Endothelial cell of umbilical vein (primary cell): ENCODE data around the gene ATP1B2. TPM values are rescaled to one million over a fixed set of nuclear protein-coding genes. Genes with fewer than 3 reads are reported as not detected.
"Not testable (repeated sequence)": the region's sequence is repeated elsewhere in the genome, so short reads cannot be mapped to it uniquely, and the experiment has no call there.

Source experiments
- BruUV-seq: library from RNA; stranded (reverse); fragments of 400-500 nt; replicated peaks from 2 replicates; lab custom pipeline; 2021; lab: Mats Ljungman, UMichigan
- CTCF ChIA-PET: fragments of 300-600, 350-600 bp; sonication (Branson Sonifier 250); formaldehyde crosslinking; loops from one replicate; lab custom pipeline; 2021; ENCODE audit warnings: antibody characterized with exemption, inconsistent platforms; lab: Charles Lee
- POLR2A ChIA-PET: fragments of 300-600, 350-600 bp; sonication (Branson Sonifier 250); formaldehyde crosslinking; loops from one replicate; lab custom pipeline; 2021; ENCODE audit warnings: antibody characterized with exemption, inconsistent platforms; lab: Charles Lee
- DNase-seq: peaks from one replicate; pipeline ENCODE4 v3.0.0-alpha.2; 2011; ENCODE audit warnings: low read depth, low spot score
- FAIRE-seq: peaks from 2 replicates; lab custom pipeline; 2011; peaks lifted over from hg19 to GRCh38; lab: Jason Lieb, UNC
- H2AFZ ChIP-seq: 2 replicates; pipeline ENCODE4 v1.6.0; 2012; ENCODE audit warnings: low read depth, low read length, control low read depth, inconsistent platforms
- H3K27ac ChIP-seq: 2 replicates; pipeline ENCODE4 v1.5.1; 2011; ENCODE audit warnings: low read depth, mild to moderate bottlenecking, control low read depth, low read length, moderate library complexity; ENCODE audit not compliant: insufficient read depth
- H3K27me3 ChIP-seq, 2 experiments: 2 replicates each; pipeline versions ENCODE4 v1.6.0 to v1.6.1; 2011; ENCODE audit warnings: low read length in 2 of 2, mixed read lengths in 1 of 2; ENCODE audit not compliant: control insufficient read depth in 2 of 2, insufficient read depth in 2 of 2
- H3K36me3 ChIP-seq, 2 experiments: 2 replicates in 1 of 2; 3 replicates in 1 of 2; pipeline ENCODE4 v1.5.1; 2011; ENCODE audit warnings: low read length in 2 of 2, mild to moderate bottlenecking in 1 of 2, moderate library complexity in 1 of 2; ENCODE audit not compliant: control insufficient read depth in 2 of 2, insufficient read depth in 2 of 2; ENCODE audit errors: extremely low read depth in 1 of 2
- H3K4me1 ChIP-seq: 3 replicates; pipeline ENCODE4 v1.5.1; 2011; ENCODE audit warnings: mild to moderate bottlenecking, low read length; ENCODE audit not compliant: control insufficient read depth, insufficient read depth; ENCODE audit errors: extremely low read depth
- H3K4me2 ChIP-seq: 2 replicates; pipeline ENCODE4 v1.6.1; 2011; ENCODE audit warnings: low read length, control low read depth, mixed read lengths; ENCODE audit not compliant: insufficient read depth
- H3K4me3 ChIP-seq, 3 experiments: fragments of 200-600 bp in 1 of 3; sonication (generic), shearing (Covaris generic) in 1 of 3; replicated peaks in 1 of 3; 2 replicates each; pipeline ENCODE4 v1.5.1; 2011 to 2016; ENCODE audit warnings: control low read depth in 3 of 3, low read length in 3 of 3, mild to moderate bottlenecking in 2 of 3, inconsistent platforms in 1 of 3, low read depth in 1 of 3, moderate library complexity in 1 of 3; ENCODE audit not compliant: insufficient read depth in 1 of 3
- H3K79me2 ChIP-seq: 2 replicates; pipeline ENCODE4 v1.6.0; 2012; ENCODE audit warnings: low read length, inconsistent platforms; ENCODE audit not compliant: control insufficient read depth, insufficient read depth
- H3K9ac ChIP-seq: replicated peaks from 2 replicates; pipeline ENCODE3; 2011; ENCODE audit warnings: low read length, control low read depth; ENCODE audit not compliant: insufficient read depth; ENCODE audit errors: extremely low read depth
- H3K9me1 ChIP-seq: replicated peaks from 3 replicates; pipeline ENCODE4 v1.6.0; 2011; ENCODE audit warnings: mild to moderate bottlenecking, low read length; ENCODE audit not compliant: control insufficient read depth, insufficient read depth; ENCODE audit errors: extremely low read depth
- H3K9me3 ChIP-seq: replicated peaks from 2 replicates; pipeline ENCODE4 v1.5.1; 2012; ENCODE audit warnings: low read length, inconsistent platforms; ENCODE audit not compliant: control insufficient read depth, insufficient read depth
- H4K20me1 ChIP-seq: replicated peaks from 2 replicates; pipeline ENCODE3; 2011; ENCODE audit warnings: mild to moderate bottlenecking, low read length; ENCODE audit not compliant: control insufficient read depth, insufficient read depth; ENCODE audit errors: extremely low read depth
- CTCF ChIP-seq, 2 donors: IDR thresholded peaks; 1 replicate in 1 of 2; 2 replicates in 1 of 2; pipeline ENCODE4 v1.5.1; 2011; ENCODE audit warnings: low read length in 2 of 2, mild to moderate bottlenecking in 2 of 2, moderate library complexity in 2 of 2, control low read depth in 1 of 2, inconsistent platforms in 1 of 2, low read depth in 1 of 2; ENCODE audit not compliant: insufficient read depth in 1 of 2; ENCODE audit errors: extremely low read depth in 1 of 2
- FOS ChIP-seq: IDR thresholded peaks from 2 replicates; pipeline ENCODE4 v1.6.1; 2011; ENCODE audit warnings: mild to moderate bottlenecking, low read length, moderate library complexity, borderline replicate concordance; ENCODE audit not compliant: insufficient read depth
- GATA2 ChIP-seq: IDR thresholded peaks from 2 replicates; pipeline ENCODE4 v1.7.0; 2011; ENCODE audit warnings: low read depth, mild to moderate bottlenecking, moderate library complexity, mixed read lengths, low read length; ENCODE audit not compliant: insufficient read length, insufficient read depth
- dilution Hi-C: fragments of 300-500 bp; cut with MboI; formaldehyde crosslinking; loops from one replicate; pipeline ENCODE4 v1.15.0; 2019; ENCODE audit warnings: low sequenced_read_pairs; ENCODE audit not compliant: extremely low pct_ligation_motif_present
- intact Hi-C: fragments of 100-400 bp; cut with micrococcal nuclease; formaldehyde crosslinking; loops from one replicate; pipeline ENCODE4 v1.10.0; 2022
- polyA plus RNA-seq, 4 experiments: library from polyadenylated mRNA; depleted of rRNA in 3 of 4; stranded (reverse) in 3 of 4; unstranded in 1 of 4; fragments of >200 nt; gene quantifications; 2 replicates each; pipeline versions ENCODE4 v1.2.1 to v1.2.3, GENCODE V29; 2011 to 2012; ENCODE audit warnings: missing spikeins in 1 of 4
- total RNA-seq: library from RNA; stranded (reverse); gene quantifications from 2 replicates; pipeline ENCODE4 v1.2.3, GENCODE V29; 2021

Gene ATP1B2
- total and polyA plus RNA-seq, 2 donors (not counting 3 experiments of a cell fraction or from before 2014, with no cell fraction given): 0.06 TPM; not detected in 1

GRCh38 chr17:7623661-7624060, 27.1 kb upstream of the ATP1B2 start:
- no peaks in the 10 kb centered on the region for H3K4me1 ChIP-seq
- no peak overlapping the region for H3K4me2 ChIP-seq
- ChIA-PET CTCF (interaction anchor here (1.1 kb wide), 1 partner anchor 64 kb away, joined by 4 read pairs; the partner anchor contains the start of gene TP53), POLR2A (no interaction called here)
- no peak overlapping the region for H3K4me3 ChIP-seq
- H2AFZ ChIP-seq: no peak overlapping the region
- dilution Hi-C loops: no loop called here
- H3K36me3 ChIP-seq: peaks cover 0 to 2% of the 10 kb centered on the region in 2 experiments
- no peaks in the 10 kb centered on the region for H3K27me3 ChIP-seq
- TF ChIP-seq FOS (no peak), GATA2 (no peak), CTCF (IDR thresholded peaks at IDR 0.05; ENCODE audit: extremely low read depth in 1 of 2, insufficient read depth in 1 of 2, low read depth in 1 of 2, low read length in 2 of 2) (no peak)
- H3K27ac ChIP-seq: no peak overlapping the region
- no TSS peak for BruUV-seq
- DNase-seq (no peak), FAIRE-seq (no peak)
- no peaks in the 10 kb centered on the region for H3K9me3 ChIP-seq
- no peak overlapping the region for H3K9ac ChIP-seq
- H3K79me2 ChIP-seq: no peaks in the 10 kb centered on the region
- H3K9me1 ChIP-seq: no peaks in the 10 kb centered on the region
- H4K20me1 ChIP-seq: no peaks in the 10 kb centered on the region
- intact Hi-C loops: no loop called here

DNA sequence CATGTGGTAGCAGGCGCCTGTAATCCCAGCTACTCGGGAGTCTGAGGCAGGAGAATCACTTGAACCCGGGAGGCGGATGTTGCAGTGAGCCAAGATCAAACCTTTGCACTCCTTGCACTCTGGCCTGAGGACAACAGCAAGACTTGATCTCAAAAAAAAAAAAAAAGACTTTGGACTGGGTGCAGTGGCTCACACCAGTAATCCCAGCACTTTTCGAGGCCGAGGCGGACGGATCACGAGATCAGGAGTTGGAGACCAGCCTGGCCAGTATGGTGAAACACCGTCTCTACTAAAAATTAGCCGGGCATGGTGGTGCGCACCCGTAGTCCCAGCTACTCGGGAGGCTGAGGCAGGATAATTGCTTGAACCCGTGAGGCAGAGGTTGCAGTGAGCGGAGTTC, 25.0 kb upstream of the ATP1B2 start:
- H3K4me1 ChIP-seq, dilution Hi-C loops, H3K4me2 ChIP-seq, BruUV-seq, H3K27ac ChIP-seq, H4K20me1 ChIP-seq, H3K4me3 ChIP-seq, intact Hi-C loops, H2AFZ ChIP-seq, H3K9me3 ChIP-seq, DNase-seq, POLR2A ChIA-PET, H3K9me1 ChIP-seq, H3K79me2 ChIP-seq, H3K9ac ChIP-seq, H3K36me3 ChIP-seq, FAIRE-seq, H3K27me3 ChIP-seq: not testable (repeated sequence)
- CTCF ChIA-PET: interaction anchor here (1.4 kb wide), 1 partner anchor 62 kb away, joined by 3 read pairs; the partner anchor contains the start of gene TP53
